A172 (cell line): ENCODE results near the gene TOB1. TPM values are rescaled to one million over a fixed set of nuclear protein-coding genes. Genes with fewer than 3 reads are reported as not detected.

ENCODE experiments used
- DNase-seq: peaks from one replicate; pipeline ENCODE4 v3.0.0-alpha.2; 2015; ENCODE audit warnings: low spot score
- total RNA-seq: library from RNA; depleted of rRNA; stranded (reverse); fragments of >200 nt; shearing (Covaris generic); gene quantifications from 2 replicates; pipeline ENCODE4 v1.2.3, GENCODE V29; 2014

The TOB1 gene
- total RNA-seq, 1 experiment from 2014 or later = 7.2 TPM

GRCh38 chr17:50832267-50832863, 33.8 kb downstream of the TOB1 start:
- DNase-seq = no peak

- no peak for DNase-seq
Observed at GRCh38 chr17:50831471-50831928, 34.7 kb downstream of the TOB1 start.

GRCh38 chr17:50830994-50831393, 35.2 kb downstream of the TOB1 start:
- no peak for DNase-seq

GRCh38 chr17:50830352-50830751, 35.8 kb downstream of the TOB1 start:
- DNase-seq = no peak

- no peak for DNase-seq
Observed at GRCh38 chr17:50829332-50829731, 36.8 kb downstream of the TOB1 start.

GRCh38 chr17:50828508-50829170, 37.5 kb downstream of the TOB1 start:
- DNase-seq = no peak

GRCh38 chr17:50825188-50825587, 41.0 kb downstream of the TOB1 start:
- no peak for DNase-seq

- no peak for DNase-seq
Observed at GRCh38 chr17:50824429-50824828, 41.7 kb downstream of the TOB1 start.

- no peak for DNase-seq
Observed at GRCh38 chr17:50822550-50822949, 43.6 kb downstream of the TOB1 start.

GRCh38 chr17:50820651-50821050, 45.5 kb downstream of the TOB1 start:
- no peak for DNase-seq

GRCh38 chr17:50818921-50819657, 47.1 kb downstream of the TOB1 start:
- DNase-seq = no peak

GRCh38 chr17:50818261-50818660, 47.9 kb downstream of the TOB1 start:
- no peak for DNase-seq

GRCh38 chr17:50817838-50818237, 48.3 kb downstream of the TOB1 start:
- DNase-seq = peak; percentile 28

- no peak for DNase-seq
Observed at GRCh38 chr17:50816771-50817751, 49.1 kb downstream of the TOB1 start.

GRCh38 chr17:50816271-50816670, 49.9 kb downstream of the TOB1 start:
- DNase-seq = no peak

GRCh38 chr17:50815400-50815799, 50.8 kb downstream of the TOB1 start:
- no peak for DNase-seq

GRCh38 chr17:50813583-50813982, 52.6 kb downstream of the TOB1 start:
- DNase-seq = no peak
